AG04450 (cell line): Measurements from ENCODE around the gene ST6GAL1. TPM values are rescaled to one million over a fixed set of nuclear protein-coding genes. Genes with fewer than 3 reads are reported as not detected.
A peak's percentile ranks its signal among the peaks of the same experiment; 100 is the strongest.

Experiments used
- CTCF ChIA-PET: fragments of 300-600, 350-600 bp; formaldehyde crosslinking; extraction: SDS; loops from one replicate; lab custom pipeline; 2022; ENCODE audit warnings: antibody characterized with exemption, inconsistent platforms; lab: Charles Lee
- POLR2A ChIA-PET: fragments of 350-600 bp; formaldehyde crosslinking; extraction: SDS; loops from one replicate; lab custom pipeline; 2021; ENCODE audit warnings: antibody characterized with exemption, inconsistent platforms; lab: Yijun Ruan, JAX
- DNase-seq: peaks from one replicate; pipeline ENCODE4 v3.0.0-alpha.2; 2011; ENCODE audit warnings: low read depth, low spot score
- H3K27ac ChIP-seq: one replicate; pipeline ENCODE4 v1.5.1; 2012; ENCODE audit warnings: low read depth, low read length, control low read depth
- H3K27me3 ChIP-seq: one replicate; pipeline ENCODE4 v1.6.0; 2012; ENCODE audit warnings: low read length; ENCODE audit not compliant: control insufficient read depth, insufficient read depth
- H3K4me3 ChIP-seq: 2 replicates; pipeline ENCODE4 v1.5.1; 2011; ENCODE audit warnings: mild to moderate bottlenecking, low read depth, low read length, control low read depth
- H3K9me3 ChIP-seq: 2 replicates; pipeline ENCODE4 v1.5.1; 2012; ENCODE audit warnings: low read length; ENCODE audit not compliant: control insufficient read depth, insufficient read depth
- CTCF ChIP-seq: IDR thresholded peaks from 2 replicates; pipeline ENCODE4 v1.5.1; 2011; ENCODE audit warnings: low read depth, low read length, control low read depth, inconsistent platforms
- polyA plus RNA-seq: library from polyadenylated mRNA; depleted of rRNA; stranded (reverse); fragments of >200 nt; gene quantifications from 2 replicates; pipeline ENCODE4 v1.2.3, GENCODE V29; 2011

ST6GAL1 gene
- polyA plus RNA-seq, 1 experiment = 11.8 TPM

- no peak for TF ChIP-seq CTCF
- H3K4me3 ChIP-seq = no peak overlapping the region
- H3K27me3 ChIP-seq = no peaks in the 10 kb centered on the region
- DNase-seq = no peak
- peaks cover 6% of the 10 kb centered on the region for H3K9me3 ChIP-seq
- POLR2A ChIA-PET = no interaction called here
- CTCF ChIA-PET = no interaction called here
- H3K27ac ChIP-seq = no peak overlapping the region
These were observed 156.5 kb downstream of the ST6GAL1 start for GRCh38 chr3:187086831-187087230.

- H3K9me3 ChIP-seq = peaks cover 6% of the 10 kb centered on the region
- CTCF ChIA-PET = no interaction called here
- DNase-seq = no peak
- no peak overlapping the region for H3K27ac ChIP-seq
- POLR2A ChIA-PET = no interaction called here
- H3K27me3 ChIP-seq = no peaks in the 10 kb centered on the region
- TF ChIP-seq CTCF = no peak
- no peak overlapping the region for H3K4me3 ChIP-seq
These were observed 158.4 kb downstream of the ST6GAL1 start for GRCh38 chr3:187088701-187089100.

GRCh38 chr3:187093320-187093719 lies 163.0 kb downstream of the ST6GAL1 start:
- Histone ChIP-seq H3K9me3 (no peaks in the 10 kb centered on the region), H3K27ac (no peak overlapping the region), H3K4me3 (no peak overlapping the region), H3K27me3 (no peaks in the 10 kb centered on the region)
- no peak for DNase-seq
- CTCF ChIA-PET = interaction anchor here (0.9 to 1.1 kb wide), 3 partner anchors 20 to 46 kb away, joined by 3 to 4 read pairs (median 4); partner anchors contain the start of gene RPL39L
- POLR2A ChIA-PET = interaction anchor here (0.7 kb wide), 1 partner anchor 49 kb away, joined by 7 read pairs; no protein-coding TSS in a partner anchor
- no peak for TF ChIP-seq CTCF

- Histone ChIP-seq H3K4me3 (no peak overlapping the region), H3K27ac (no peak overlapping the region), H3K9me3 (no peaks in the 10 kb centered on the region), H3K27me3 (no peaks in the 10 kb centered on the region)
- no peak for DNase-seq
- POLR2A ChIA-PET = no interaction called here
- CTCF ChIA-PET = interaction anchor here (1.3 to 6.0 kb wide), 2 partner anchors 14 kb away, joined by 7 to 78 read pairs; no protein-coding TSS in a partner anchor
- no peak for TF ChIP-seq CTCF
These were observed 168.7 kb downstream of the ST6GAL1 start for GRCh38 chr3:187098923-187099512.

- ChIA-PET POLR2A (interaction anchor here (0.6 to 1.3 kb wide), 4 partner anchors 17 to 170 kb away, joined by 3 to 5 read pairs (median 4); no protein-coding TSS in a partner anchor), CTCF (interaction anchor here (0.7 to 6.0 kb wide), 11 partner anchors 12 to 1158 kb away, joined by 3 to 78 read pairs (median 6); partner anchors contain the start of gene RPL39L)
- DNase-seq = peak; percentile 39
- TF ChIP-seq CTCF = no peak
- Histone ChIP-seq H3K27me3 (no peaks in the 10 kb centered on the region), H3K4me3 (peak overlapping the region; percentile 48), H3K9me3 (no peaks in the 10 kb centered on the region), H3K27ac (peak overlapping the region; percentile 69)
These were observed 171.1 kb downstream of the ST6GAL1 start for GRCh38 chr3:187101184-187102072.
